ENCODE results near the gene OSBPL5.

GRCh38 chr11:3127706-3128355 is 37.3 kb downstream of the OSBPL5 start:
- TF ChIP-seq TAF1 (IDR thresholded peaks at IDR 0.05; ENCODE audit: low read depth): no peak
- no peak for TF ChIP-seq MAX (IDR thresholded peaks at IDR 0.05)
- no peak for TF ChIP-seq CEBPB (IDR thresholded peaks at IDR 0.05)
- no peak for TF ChIP-seq YY1 (IDR thresholded peaks at IDR 0.05; ENCODE audit: low read depth)
- TF ChIP-seq REST (IDR thresholded peaks at IDR 0.05; ENCODE audit: low read depth): no peak
- no peak for TF ChIP-seq ZBTB7A (IDR thresholded peaks at IDR 0.05; ENCODE audit: low read depth)
- no peak for TF ChIP-seq EP300 (IDR thresholded peaks at IDR 0.05; ENCODE audit: borderline replicate concordance)
- TF ChIP-seq FOXM1 (IDR thresholded peaks at IDR 0.05; ENCODE audit: borderline replicate concordance, low read depth): no peak
- no peak for TF ChIP-seq CREB1 (IDR thresholded peaks at IDR 0.05; ENCODE audit: low read depth)
- TF ChIP-seq RAD21 (IDR thresholded peaks at IDR 0.05; ENCODE audit: low read depth): no peak
- no peak for TF ChIP-seq TCF12 (IDR thresholded peaks at IDR 0.05; ENCODE audit: low read depth)
- TF ChIP-seq EGR1 (IDR thresholded peaks at IDR 0.05): no peak
- no peak for TF ChIP-seq TEAD4 (IDR thresholded peaks at IDR 0.05)

Measured in Ishikawa (cell line).